Measurements from ENCODE around the gene SLC22A17. TPM values are rescaled to one million over a fixed set of nuclear protein-coding genes. Genes with fewer than 3 reads are reported as not detected.

SLC22A17 gene
- total and polyA plus RNA-seq, 2 of the 13 experiments (the other 11 are each of a cell fraction or from before 2014, with no cell fraction given), result 0.95 to 1.1 TPM

DNA sequence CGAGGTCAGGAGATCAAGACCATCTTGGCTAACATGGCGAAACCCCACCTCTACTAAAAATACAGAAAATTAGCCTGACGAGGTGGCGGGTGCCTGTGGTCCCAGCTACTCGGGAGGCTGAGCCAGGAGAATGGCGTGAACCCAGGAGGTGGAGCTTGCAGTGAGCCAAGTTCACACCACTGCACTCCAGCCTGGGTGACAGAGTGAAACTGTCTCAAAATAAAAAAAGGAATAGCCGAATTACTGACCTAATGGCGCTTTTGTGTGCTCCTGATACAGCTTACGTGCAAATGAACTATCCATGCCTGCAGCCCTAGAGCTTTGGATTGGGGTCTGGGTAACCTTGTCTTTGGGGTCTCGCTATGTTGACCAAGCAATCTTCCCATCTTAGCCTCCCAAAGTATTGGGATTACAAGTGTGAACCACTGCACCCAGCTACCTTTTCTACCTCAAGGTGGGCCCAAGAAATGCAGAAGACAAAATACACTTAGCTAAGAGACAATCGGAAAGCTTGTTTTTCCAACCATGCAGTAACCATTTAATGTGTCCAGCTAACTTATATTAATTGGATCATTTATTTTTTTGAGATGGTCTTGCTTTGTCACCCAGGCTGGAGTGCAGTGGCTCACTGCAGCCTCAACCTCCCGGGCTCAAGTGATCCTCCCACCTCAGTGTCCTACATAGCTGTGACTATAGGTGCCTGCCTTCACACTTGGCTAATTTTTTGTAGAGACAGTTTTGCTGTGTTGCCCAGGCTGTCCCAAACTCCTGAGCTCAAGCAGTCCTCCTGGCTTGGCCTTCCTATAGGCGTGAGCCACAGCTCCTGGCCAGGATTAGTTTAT, 26.0 kb downstream of the SLC22A17 start (continued):
- TF ChIP-seq, protein P1, sequence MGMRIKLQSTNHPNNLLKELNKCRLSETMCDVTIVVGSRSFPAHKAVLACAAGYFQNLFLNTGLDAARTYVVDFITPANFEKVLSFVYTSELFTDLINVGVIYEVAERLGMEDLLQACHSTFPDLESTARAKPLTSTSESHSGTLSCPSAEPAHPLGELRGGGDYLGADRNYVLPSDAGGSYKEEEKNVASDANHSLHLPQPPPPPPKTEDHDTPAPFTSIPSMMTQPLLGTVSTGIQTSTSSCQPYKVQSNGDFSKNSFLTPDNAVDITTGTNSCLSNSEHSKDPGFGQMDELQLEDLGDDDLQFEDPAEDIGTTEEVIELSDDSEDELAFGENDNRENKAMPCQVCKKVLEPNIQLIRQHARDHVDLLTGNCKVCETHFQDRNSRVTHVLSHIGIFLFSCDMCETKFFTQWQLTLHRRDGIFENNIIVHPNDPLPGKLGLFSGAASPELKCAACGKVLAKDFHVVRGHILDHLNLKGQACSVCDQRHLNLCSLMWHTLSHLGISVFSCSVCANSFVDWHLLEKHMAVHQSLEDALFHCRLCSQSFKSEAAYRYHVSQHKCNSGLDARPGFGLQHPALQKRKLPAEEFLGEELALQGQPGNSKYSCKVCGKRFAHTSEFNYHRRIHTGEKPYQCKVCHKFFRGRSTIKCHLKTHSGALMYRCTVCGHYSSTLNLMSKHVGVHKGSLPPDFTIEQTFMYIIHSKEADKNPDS (CRISPR knock-in tag; IDR thresholded peaks at IDR 0.05), result no peak
- TF ChIP-seq, protein P2, sequence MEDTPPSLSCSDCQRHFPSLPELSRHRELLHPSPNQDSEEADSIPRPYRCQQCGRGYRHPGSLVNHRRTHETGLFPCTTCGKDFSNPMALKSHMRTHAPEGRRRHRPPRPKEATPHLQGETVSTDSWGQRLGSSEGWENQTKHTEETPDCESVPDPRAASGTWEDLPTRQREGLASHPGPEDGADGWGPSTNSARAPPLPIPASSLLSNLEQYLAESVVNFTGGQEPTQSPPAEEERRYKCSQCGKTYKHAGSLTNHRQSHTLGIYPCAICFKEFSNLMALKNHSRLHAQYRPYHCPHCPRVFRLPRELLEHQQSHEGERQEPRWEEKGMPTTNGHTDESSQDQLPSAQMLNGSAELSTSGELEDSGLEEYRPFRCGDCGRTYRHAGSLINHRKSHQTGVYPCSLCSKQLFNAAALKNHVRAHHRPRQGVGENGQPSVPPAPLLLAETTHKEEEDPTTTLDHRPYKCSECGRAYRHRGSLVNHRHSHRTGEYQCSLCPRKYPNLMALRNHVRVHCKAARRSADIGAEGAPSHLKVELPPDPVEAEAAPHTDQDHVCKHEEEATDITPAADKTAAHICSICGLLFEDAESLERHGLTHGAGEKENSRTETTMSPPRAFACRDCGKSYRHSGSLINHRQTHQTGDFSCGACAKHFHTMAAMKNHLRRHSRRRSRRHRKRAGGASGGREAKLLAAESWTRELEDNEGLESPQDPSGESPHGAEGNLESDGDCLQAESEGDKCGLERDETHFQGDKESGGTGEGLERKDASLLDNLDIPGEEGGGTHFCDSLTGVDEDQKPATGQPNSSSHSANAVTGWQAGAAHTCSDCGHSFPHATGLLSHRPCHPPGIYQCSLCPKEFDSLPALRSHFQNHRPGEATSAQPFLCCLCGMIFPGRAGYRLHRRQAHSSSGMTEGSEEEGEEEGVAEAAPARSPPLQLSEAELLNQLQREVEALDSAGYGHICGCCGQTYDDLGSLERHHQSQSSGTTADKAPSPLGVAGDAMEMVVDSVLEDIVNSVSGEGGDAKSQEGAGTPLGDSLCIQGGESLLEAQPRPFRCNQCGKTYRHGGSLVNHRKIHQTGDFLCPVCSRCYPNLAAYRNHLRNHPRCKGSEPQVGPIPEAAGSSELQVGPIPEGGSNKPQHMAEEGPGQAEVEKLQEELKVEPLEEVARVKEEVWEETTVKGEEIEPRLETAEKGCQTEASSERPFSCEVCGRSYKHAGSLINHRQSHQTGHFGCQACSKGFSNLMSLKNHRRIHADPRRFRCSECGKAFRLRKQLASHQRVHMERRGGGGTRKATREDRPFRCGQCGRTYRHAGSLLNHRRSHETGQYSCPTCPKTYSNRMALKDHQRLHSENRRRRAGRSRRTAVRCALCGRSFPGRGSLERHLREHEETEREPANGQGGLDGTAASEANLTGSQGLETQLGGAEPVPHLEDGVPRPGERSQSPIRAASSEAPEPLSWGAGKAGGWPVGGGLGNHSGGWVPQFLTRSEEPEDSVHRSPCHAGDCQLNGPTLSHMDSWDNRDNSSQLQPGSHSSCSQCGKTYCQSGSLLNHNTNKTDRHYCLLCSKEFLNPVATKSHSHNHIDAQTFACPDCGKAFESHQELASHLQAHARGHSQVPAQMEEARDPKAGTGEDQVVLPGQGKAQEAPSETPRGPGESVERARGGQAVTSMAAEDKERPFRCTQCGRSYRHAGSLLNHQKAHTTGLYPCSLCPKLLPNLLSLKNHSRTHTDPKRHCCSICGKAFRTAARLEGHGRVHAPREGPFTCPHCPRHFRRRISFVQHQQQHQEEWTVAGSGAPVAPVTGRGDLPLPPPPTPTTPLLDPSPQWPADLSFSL (CRISPR knock-in tag; IDR thresholded peaks at IDR 0.05), result no peak
- TF ChIP-seq RFXAP (CRISPR knock-in tag; IDR thresholded peaks at IDR 0.05; ENCODE audit: borderline replicate concordance) (no peak), ZNF451 (CRISPR knock-in tag; IDR thresholded peaks at IDR 0.05) (no peak), CC2D1A (CRISPR knock-in tag; IDR thresholded peaks at IDR 0.05) (peak; percentile 46; the same call in 1 of the 2 replicates), TGIF2 (CRISPR knock-in tag; IDR thresholded peaks at IDR 0.05) (no peak), ZNF441 (CRISPR knock-in tag; IDR thresholded peaks at IDR 0.05; ENCODE audit: borderline replicate concordance) (no peak), NR1H2 (CRISPR knock-in tag; IDR thresholded peaks at IDR 0.05; ENCODE audit: borderline replicate concordance, low read depth) (no peak), FOSL2 (CRISPR knock-in tag; IDR thresholded peaks at IDR 0.05) (no peak)
- TF ChIP-seq, protein P3, sequence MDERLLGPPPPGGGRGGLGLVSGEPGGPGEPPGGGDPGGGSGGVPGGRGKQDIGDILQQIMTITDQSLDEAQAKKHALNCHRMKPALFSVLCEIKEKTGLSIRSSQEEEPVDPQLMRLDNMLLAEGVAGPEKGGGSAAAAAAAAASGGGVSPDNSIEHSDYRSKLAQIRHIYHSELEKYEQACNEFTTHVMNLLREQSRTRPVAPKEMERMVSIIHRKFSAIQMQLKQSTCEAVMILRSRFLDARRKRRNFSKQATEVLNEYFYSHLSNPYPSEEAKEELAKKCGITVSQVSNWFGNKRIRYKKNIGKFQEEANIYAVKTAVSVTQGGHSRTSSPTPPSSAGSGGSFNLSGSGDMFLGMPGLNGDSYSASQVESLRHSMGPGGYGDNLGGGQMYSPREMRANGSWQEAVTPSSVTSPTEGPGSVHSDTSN (CRISPR knock-in tag; IDR thresholded peaks at IDR 0.05), result no peak
- TF ChIP-seq, protein P4, sequence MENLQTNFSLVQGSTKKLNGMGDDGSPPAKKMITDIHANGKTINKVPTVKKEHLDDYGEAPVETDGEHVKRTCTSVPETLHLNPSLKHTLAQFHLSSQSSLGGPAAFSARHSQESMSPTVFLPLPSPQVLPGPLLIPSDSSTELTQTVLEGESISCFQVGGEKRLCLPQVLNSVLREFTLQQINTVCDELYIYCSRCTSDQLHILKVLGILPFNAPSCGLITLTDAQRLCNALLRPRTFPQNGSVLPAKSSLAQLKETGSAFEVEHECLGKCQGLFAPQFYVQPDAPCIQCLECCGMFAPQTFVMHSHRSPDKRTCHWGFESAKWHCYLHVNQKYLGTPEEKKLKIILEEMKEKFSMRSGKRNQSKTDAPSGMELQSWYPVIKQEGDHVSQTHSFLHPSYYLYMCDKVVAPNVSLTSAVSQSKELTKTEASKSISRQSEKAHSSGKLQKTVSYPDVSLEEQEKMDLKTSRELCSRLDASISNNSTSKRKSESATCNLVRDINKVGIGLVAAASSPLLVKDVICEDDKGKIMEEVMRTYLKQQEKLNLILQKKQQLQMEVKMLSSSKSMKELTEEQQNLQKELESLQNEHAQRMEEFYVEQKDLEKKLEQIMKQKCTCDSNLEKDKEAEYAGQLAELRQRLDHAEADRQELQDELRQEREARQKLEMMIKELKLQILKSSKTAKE (CRISPR knock-in tag; IDR thresholded peaks at IDR 0.05; ENCODE audit: borderline replicate concordance), result no peak
